CD4-positive, alpha-beta T cell (primary cell): ENCODE measurements around the gene MDP1. TPM values are rescaled to one million over a fixed set of nuclear protein-coding genes. Genes with fewer than 3 reads are reported as not detected.

ENCODE experiments used
- ATAC-seq: fragments of 200-7000 bp; cut with Tn5 transposase; one replicate; pipeline ENCODE4 v1.10.0; 2022; ENCODE audit warnings: mild to moderate bottlenecking; ENCODE audit not compliant: poor library complexity
- CTCF ChIA-PET: fragments of 350-600 bp; sonication (Branson Sonifier 250); formaldehyde crosslinking; loops from one replicate; lab custom pipeline; 2021; ENCODE audit warnings: antibody characterized with exemption, inconsistent platforms; lab: Charles Lee
- POLR2A ChIA-PET: fragments of 350-600 bp; sonication (Branson Sonifier 250); formaldehyde crosslinking; loops from one replicate; lab custom pipeline; 2021; ENCODE audit warnings: antibody characterized with exemption, inconsistent platforms; lab: Charles Lee
- DNase-seq, 14 experiments: peaks; one replicate each; pipeline ENCODE4 v3.0.0-alpha.2; 2013 to 2020; ENCODE audit warnings: mixed read lengths in 2 of 14
- H3K27ac ChIP-seq, 2 donors: one replicate each; pipeline versions ENCODE4 v1.5.1 to v1.7.0; 2013; ENCODE audit warnings: low read length in 2 of 2, low read depth in 1 of 2, mild to moderate bottlenecking in 1 of 2
- H3K27me3 ChIP-seq, 2 experiments: 1 replicate in 1 of 2; 2 replicates in 1 of 2; pipeline versions ENCODE4 v1.6.1 to v1.7.0; 2013; ENCODE audit warnings: low read length in 2 of 2, control low read depth in 1 of 2, mild to moderate bottlenecking in 1 of 2, moderate library complexity in 1 of 2; ENCODE audit not compliant: insufficient read depth in 2 of 2, control insufficient read depth in 1 of 2
- H3K36me3 ChIP-seq: one replicate; pipeline ENCODE4 v1.6.1; 2013; ENCODE audit warnings: low read length, control low read depth; ENCODE audit not compliant: insufficient read depth
- H3K4me1 ChIP-seq: one replicate; pipeline ENCODE4 v1.6.1; 2013; ENCODE audit warnings: low read length, control low read depth; ENCODE audit not compliant: insufficient read depth
- H3K4me3 ChIP-seq: one replicate; pipeline ENCODE4 v1.5.1; 2013; ENCODE audit warnings: mild to moderate bottlenecking, low read length, moderate library complexity
- H3K9me3 ChIP-seq, 2 experiments: 1 replicate in 1 of 2; 2 replicates in 1 of 2; pipeline versions ENCODE4 v1.6.1 to v1.7.0; 2013; ENCODE audit warnings: low read length in 2 of 2, mild to moderate bottlenecking in 2 of 2, control low read depth in 1 of 2, moderate library complexity in 1 of 2; ENCODE audit not compliant: control insufficient read depth in 1 of 2, insufficient read depth in 1 of 2
- H3K27ac Mint-ChIP-seq: one replicate; pipeline ENCODE4 v1.8.0; 2020; ENCODE audit warnings: mixed read lengths
- H3K27me3 Mint-ChIP-seq: one replicate; pipeline ENCODE4 v1.8.0; 2021; ENCODE audit warnings: mixed read lengths
- H3K36me3 Mint-ChIP-seq: one replicate; pipeline ENCODE4 v1.8.0; 2021; ENCODE audit warnings: low read depth, mixed read lengths
- H3K4me1 Mint-ChIP-seq: one replicate; pipeline ENCODE4 v1.8.0; 2021; ENCODE audit warnings: low read depth, mixed read lengths
- H3K4me3 Mint-ChIP-seq: one replicate; pipeline ENCODE4 v1.8.0; 2020; ENCODE audit warnings: mild to moderate bottlenecking, mixed read lengths
- H3K9me3 Mint-ChIP-seq: one replicate; pipeline ENCODE4 v1.8.0; 2020; ENCODE audit warnings: mixed read lengths
- intact Hi-C, 2 experiments: fragments of 100-400 bp; cut with DNase I in 1 of 2; cut with micrococcal nuclease in 1 of 2; formaldehyde crosslinking; loops; one replicate each; pipeline versions ENCODE4 v1.15.1 to v1.9.0; 2023 to 2025; cut with DNase I, micrococcal nuclease
- total RNA-seq, 174 experiments: library from RNA in 2 of 174; stranded (reverse) in 2 of 174; gene quantifications; one replicate each; pipeline ENCODE4 v1.2.3 and lab custom pipeline; 2021 to 2026
- TF ChIP-seq, protein P1 (sequence below): fragments of 200-600 bp; IDR thresholded peaks from one replicate; pipeline ENCODE4 v1.8.0; 2022; ENCODE audit warnings: antibody characterized with exemption, mild to moderate bottlenecking

The MDP1 gene
- total RNA-seq, 2 experiments from 2014 or later: 3.2 to 3.7 TPM

DNA sequence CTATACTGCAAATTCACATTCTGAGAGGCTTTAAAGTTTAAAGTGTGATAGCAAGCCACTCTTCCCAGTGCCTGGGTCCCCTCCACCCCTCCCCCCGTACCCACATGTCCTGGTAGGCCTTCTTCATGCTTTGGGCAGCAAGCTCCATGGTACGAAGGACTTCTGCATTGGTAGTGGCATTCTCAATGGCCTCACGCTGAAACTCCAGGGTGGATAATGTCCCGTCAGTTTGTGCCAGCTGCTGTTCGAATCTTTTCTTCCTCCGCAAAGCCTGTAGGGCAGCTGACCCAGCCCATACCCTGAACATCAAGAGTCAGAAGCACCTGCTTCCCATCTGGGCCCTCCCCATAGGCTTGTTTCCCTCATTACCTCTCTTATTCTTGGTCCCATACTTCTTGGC, 4.6 kb downstream of the MDP1 start:
- intact Hi-C loops: no loop called here
- ATAC-seq: no peak

DNA sequence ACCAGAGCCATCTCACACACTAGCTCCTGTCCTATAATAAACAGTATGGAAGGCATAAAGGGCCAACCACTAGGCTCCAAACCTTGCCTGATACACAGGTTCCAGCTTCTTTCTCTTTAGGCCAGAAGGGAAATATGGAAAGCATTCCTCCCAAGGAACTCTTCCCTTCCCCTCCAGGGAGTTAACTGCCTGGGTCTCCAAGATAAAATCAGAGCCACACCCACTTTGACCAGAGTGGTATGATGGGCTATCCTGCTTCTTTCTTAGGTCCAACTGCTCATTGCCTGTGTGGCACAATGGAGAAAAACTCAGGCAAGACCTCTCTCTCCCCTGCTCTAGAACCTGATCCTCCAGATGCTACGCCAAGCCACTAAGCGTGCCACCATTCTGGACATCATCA, 8.2 kb downstream of the MDP1 start:
- POLR2A ChIA-PET: interaction anchor here (1.0 to 1.1 kb wide), 2 partner anchors 12 to 19 kb away, joined by 3 read pairs; partner anchors contain the start of gene TM9SF1
- TF ChIP-seq, protein P1, sequence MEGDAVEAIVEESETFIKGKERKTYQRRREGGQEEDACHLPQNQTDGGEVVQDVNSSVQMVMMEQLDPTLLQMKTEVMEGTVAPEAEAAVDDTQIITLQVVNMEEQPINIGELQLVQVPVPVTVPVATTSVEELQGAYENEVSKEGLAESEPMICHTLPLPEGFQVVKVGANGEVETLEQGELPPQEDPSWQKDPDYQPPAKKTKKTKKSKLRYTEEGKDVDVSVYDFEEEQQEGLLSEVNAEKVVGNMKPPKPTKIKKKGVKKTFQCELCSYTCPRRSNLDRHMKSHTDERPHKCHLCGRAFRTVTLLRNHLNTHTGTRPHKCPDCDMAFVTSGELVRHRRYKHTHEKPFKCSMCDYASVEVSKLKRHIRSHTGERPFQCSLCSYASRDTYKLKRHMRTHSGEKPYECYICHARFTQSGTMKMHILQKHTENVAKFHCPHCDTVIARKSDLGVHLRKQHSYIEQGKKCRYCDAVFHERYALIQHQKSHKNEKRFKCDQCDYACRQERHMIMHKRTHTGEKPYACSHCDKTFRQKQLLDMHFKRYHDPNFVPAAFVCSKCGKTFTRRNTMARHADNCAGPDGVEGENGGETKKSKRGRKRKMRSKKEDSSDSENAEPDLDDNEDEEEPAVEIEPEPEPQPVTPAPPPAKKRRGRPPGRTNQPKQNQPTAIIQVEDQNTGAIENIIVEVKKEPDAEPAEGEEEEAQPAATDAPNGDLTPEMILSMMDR: no peak
- intact Hi-C loops: no loop called here
- no peak overlapping the region for H3K4me3 Mint-ChIP-seq
- peaks cover 37% of the 10 kb centered on the region for H3K4me1 Mint-ChIP-seq
- Histone ChIP-seq H3K27ac (no peak overlapping the region), H3K36me3 (peaks cover 68% of the 10 kb centered on the region), H3K4me3 (no peak overlapping the region), H3K9me3 (no peaks in the 10 kb centered on the region), H3K27me3 (no peaks in the 10 kb centered on the region), H3K4me1 (peaks cover 31% of the 10 kb centered on the region)
- DNase-seq: no peak
- peaks cover 79% of the 10 kb centered on the region for H3K36me3 Mint-ChIP-seq
- no peak for ATAC-seq
- H3K9me3 Mint-ChIP-seq: no peaks in the 10 kb centered on the region
- H3K27ac Mint-ChIP-seq: peak overlapping the region; percentile 54
- CTCF ChIA-PET: no interaction called here
- H3K27me3 Mint-ChIP-seq: no peaks in the 10 kb centered on the region

More for the DNA sequence above, 4.6 kb downstream of the MDP1 start:
- Mint-ChIP-seq H3K4me3 (peak overlapping the region; percentile 12), H3K36me3 (peaks cover 68% of the 10 kb centered on the region), H3K9me3 (no peaks in the 10 kb centered on the region), H3K27me3 (no peaks in the 10 kb centered on the region), H3K27ac (peak overlapping the region; percentile 96), H3K4me1 (peaks cover 53% of the 10 kb centered on the region)
- Histone ChIP-seq H3K9me3 (no peaks in the 10 kb centered on the region), H3K4me3 (no peak overlapping the region), H3K36me3 (peaks cover 52% of the 10 kb centered on the region), H3K4me1 (peaks cover 60% of the 10 kb centered on the region), H3K27me3 (no peaks in the 10 kb centered on the region), H3K27ac (no peak overlapping the region)
- DNase-seq: no peak
- TF ChIP-seq, protein P1: no peak
- POLR2A ChIA-PET: interaction anchor here (1.0 to 4.1 kb wide), 4 partner anchors 15 to 70 kb away, joined by 3 to 32 read pairs (median 16); partner anchors contain the start of genes EMC9, IRF9 and TM9SF1
- CTCF ChIA-PET: interaction anchor here (1.1 to 1.7 kb wide), 2 partner anchors 16 to 50 kb away, joined by 3 to 10 read pairs; partner anchors contain the start of genes IRF9 and TM9SF1

DNA sequence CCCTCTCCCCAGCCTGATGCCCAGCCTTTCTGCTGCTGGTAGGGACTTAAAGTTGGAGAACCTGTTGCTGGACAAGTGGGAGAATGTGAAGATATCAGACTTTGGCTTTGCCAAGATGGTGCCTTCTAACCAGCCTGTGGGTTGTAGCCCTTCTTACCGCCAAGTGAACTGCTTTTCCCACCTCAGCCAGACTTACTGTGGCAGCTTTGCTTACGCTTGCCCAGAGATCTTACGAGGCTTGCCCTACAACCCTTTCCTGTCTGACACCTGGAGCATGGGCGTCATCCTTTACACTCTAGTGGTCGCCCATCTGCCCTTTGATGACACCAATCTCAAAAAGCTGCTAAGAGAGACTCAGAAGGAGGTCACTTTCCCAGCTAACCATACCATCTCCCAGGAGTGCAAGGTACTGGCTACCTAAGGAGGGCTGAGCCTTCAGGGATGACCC, 8.7 kb downstream of the MDP1 start:
- no peak overlapping the region for H3K4me3 Mint-ChIP-seq

More for the DNA sequence above, 8.7 kb downstream of the MDP1 start:
- Mint-ChIP-seq H3K9me3 (no peaks in the 10 kb centered on the region), H3K27me3 (no peaks in the 10 kb centered on the region), H3K4me1 (peaks cover 34% of the 10 kb centered on the region), H3K27ac (peak overlapping the region; percentile 54), H3K36me3 (peaks cover 84% of the 10 kb centered on the region)
- CTCF ChIA-PET: no interaction called here
- POLR2A ChIA-PET: interaction anchor here (0.7 to 1.2 kb wide), 3 partner anchors 9 to 46 kb away, joined by 3 to 4 read pairs (median 3); partner anchors contain the start of genes IRF9, MDP1 and TM9SF1
- TF ChIP-seq, protein P1: no peak
- no peaks in the 10 kb centered on the region for H3K9me3 ChIP-seq
- intact Hi-C loops: no loop called here
- peaks cover 27% of the 10 kb centered on the region for H3K4me1 ChIP-seq
- peaks cover 68% of the 10 kb centered on the region for H3K36me3 ChIP-seq
- DNase-seq (peak in 1 of 14 experiments; percentile 6), ATAC-seq (no peak)
- H3K27me3 ChIP-seq: no peaks in the 10 kb centered on the region
- H3K27ac ChIP-seq: no peak overlapping the region
- no peak overlapping the region for H3K4me3 ChIP-seq
